Hepatocyte (in vitro differentiated cells): Measurements from ENCODE around the gene UTS2R.

Experiments used
- EZH2phosphoT487 ChIP-seq: fragments of 200-600 bp; sonication (generic); IDR thresholded peaks from one replicate; pipeline ENCODE4 v1.6.1; 2018; ENCODE audit warnings: antibody characterized with exemption, mild to moderate bottlenecking, low read depth, moderate library complexity; ENCODE audit not compliant: unreplicated experiment, severe bottlenecking
- TF ChIP-seq, protein P1 (sequence below): fragments of 200-600 bp; sonication (generic); IDR thresholded peaks from 2 replicates; pipeline ENCODE4 v1.5.1; 2016; ENCODE audit warnings: antibody characterized with exemption, mild to moderate bottlenecking; ENCODE audit not compliant: poor library complexity

DNA sequence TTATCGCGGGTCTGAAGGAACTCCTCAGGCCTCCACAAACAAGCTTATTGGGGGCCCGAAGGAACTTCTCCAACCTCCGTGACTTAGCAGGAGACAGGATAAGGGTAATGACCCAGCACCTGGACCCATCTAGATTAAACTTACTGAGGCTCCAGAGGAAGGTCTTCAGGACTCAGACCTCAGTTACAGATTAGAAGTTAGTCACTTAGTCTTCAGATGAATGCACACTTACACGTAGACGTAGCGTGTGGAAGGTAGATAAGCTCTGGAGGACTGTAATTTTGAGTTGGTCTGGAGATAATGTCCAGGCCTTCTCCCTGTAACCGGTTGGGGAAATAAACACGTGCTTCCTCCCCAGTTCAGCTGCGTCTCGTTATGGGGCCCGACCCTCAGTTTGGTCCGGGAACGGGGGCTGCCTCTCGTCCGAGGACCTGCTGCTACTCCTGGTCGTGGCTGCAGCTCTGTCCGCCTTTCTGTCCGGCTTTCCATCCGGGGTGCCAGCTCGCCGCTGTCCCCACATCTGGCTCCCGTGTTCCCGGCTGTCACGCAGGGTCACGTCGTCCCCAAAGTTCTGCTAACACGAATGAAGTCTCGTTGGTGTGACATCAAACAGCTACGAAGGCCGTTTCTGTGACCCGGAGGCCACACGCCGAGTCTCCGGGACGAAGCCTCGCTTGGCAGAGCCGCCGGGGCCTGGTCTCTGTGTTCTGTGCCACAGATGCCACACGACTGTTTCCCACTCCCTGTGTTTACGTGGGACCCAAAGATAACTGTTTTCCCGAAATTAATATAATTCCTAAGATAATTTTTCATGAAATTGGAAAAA is 26.2 kb upstream of the UTS2R start:
- TF ChIP-seq, protein P1, sequence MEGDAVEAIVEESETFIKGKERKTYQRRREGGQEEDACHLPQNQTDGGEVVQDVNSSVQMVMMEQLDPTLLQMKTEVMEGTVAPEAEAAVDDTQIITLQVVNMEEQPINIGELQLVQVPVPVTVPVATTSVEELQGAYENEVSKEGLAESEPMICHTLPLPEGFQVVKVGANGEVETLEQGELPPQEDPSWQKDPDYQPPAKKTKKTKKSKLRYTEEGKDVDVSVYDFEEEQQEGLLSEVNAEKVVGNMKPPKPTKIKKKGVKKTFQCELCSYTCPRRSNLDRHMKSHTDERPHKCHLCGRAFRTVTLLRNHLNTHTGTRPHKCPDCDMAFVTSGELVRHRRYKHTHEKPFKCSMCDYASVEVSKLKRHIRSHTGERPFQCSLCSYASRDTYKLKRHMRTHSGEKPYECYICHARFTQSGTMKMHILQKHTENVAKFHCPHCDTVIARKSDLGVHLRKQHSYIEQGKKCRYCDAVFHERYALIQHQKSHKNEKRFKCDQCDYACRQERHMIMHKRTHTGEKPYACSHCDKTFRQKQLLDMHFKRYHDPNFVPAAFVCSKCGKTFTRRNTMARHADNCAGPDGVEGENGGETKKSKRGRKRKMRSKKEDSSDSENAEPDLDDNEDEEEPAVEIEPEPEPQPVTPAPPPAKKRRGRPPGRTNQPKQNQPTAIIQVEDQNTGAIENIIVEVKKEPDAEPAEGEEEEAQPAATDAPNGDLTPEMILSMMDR, result no peak
- TF ChIP-seq EZH2phosphoT487, result no peak
